Measurements from ENCODE around the gene COBLL1.

DNA sequence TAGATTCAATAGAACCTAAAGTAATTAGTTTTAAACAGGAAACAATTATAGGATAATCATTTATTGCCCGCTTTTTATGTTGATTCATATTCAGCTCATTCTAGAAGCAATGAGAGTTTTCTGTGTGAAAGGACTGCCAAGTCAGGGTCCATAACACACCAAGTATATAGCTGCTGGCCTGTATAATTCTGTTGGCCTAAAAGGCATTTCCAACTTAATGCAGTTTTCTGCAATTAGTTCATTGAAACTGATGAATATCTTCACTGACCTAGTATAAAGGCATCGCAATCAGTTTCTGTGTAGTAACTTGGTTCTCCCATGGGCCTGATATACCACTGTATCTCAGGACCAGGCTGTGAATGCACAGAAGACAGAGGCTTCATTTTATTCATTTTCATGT is 151.3 kb downstream of the COBLL1 start:
- TF ChIP-seq, protein P1, sequence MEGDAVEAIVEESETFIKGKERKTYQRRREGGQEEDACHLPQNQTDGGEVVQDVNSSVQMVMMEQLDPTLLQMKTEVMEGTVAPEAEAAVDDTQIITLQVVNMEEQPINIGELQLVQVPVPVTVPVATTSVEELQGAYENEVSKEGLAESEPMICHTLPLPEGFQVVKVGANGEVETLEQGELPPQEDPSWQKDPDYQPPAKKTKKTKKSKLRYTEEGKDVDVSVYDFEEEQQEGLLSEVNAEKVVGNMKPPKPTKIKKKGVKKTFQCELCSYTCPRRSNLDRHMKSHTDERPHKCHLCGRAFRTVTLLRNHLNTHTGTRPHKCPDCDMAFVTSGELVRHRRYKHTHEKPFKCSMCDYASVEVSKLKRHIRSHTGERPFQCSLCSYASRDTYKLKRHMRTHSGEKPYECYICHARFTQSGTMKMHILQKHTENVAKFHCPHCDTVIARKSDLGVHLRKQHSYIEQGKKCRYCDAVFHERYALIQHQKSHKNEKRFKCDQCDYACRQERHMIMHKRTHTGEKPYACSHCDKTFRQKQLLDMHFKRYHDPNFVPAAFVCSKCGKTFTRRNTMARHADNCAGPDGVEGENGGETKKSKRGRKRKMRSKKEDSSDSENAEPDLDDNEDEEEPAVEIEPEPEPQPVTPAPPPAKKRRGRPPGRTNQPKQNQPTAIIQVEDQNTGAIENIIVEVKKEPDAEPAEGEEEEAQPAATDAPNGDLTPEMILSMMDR (conservative IDR thresholded peaks at IDR 0.05 in 1 of 2, IDR thresholded peaks at IDR 0.05 in 1 of 2; ENCODE audit: low read depth in 1 of 2, low read length in 2 of 2): no peak
- no peak for TF ChIP-seq EZH2 (IDR thresholded peaks at IDR 0.05; ENCODE audit: low read length, missing control alignments)

Measured in fibroblast of lung (primary cell).